ACHN (cell line): Measurements from ENCODE around the gene BCL10.

Experiments used
- DNase-seq: peaks from one replicate; pipeline ENCODE4 v3.0.0-alpha.2; 2015
- in situ Hi-C: cut with HindIII; loops from 2 replicates; pipeline ENCODE4 v1.10.0; 2017; ENCODE audit warnings: low sequenced_read_pairs, low pct_ligation_motif_present, low pct_unique_long_range_greater_than_20kb

BCL10 gene

DNA sequence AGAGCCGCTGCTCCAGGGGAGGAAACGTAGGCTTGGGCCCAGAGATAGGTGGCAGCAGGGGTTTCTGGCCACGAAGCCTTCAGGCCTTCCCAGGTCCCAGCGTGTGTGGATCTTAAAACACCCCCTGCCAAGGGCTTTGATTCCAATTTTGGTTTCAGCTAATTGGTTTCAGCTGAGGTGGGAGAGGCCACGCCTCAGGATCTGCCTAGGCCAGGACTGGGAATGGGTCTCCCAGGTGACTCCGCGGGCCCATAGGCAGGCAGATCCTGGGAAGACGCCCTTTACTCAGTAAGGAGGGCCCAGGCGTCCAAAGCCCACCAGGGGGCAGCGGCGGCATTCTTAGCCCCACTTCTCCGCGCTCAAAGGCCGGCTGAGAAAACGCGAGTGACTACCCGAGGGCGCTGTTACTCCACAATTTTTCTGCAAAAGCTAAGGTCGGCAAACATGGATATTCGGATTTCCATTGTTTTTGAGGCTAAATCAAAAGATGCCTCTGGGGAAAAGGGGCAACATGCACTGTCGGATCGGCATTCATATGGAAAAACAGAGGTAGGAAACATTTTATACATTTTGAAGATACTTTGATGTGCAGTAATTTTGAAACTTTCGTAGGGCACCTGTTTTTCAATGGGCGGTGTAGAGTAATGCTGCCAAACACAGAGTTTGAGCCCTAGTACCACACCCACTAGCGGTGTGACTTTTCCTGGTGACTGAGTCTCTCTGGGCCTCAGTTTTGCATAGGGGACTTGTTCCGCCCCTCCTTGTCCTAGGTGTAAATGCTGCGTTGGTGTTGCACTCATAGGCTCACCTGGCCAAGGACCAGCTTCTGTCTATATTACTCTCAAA lies 31.8 kb upstream of the BCL10 start:
- peak; percentile 89 for DNase-seq
- in situ Hi-C loops: loop anchor here (25.0 kb wide), 2 partner anchors 254 to 404 kb away; partner anchors contain the start of gene ZNHIT6

DNA sequence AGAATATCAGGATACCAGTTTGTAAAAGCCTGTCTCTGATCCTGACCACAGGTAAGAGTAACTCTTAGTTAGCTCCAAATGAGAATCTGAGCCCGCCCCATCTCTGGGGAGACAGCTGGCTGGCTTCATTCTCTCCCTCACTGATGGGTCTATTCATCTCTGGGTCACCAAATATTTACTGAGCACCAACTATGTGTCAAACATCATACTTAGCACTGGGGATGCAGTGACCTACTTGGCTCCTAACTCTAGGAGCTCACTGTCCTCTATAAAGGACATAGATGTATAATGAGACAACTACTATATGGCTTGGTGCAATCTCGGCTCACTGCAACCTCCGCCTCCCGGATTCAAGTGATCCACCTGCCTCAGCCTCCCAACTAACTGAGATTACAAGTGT lies 29.8 kb upstream of the BCL10 start:
- in situ Hi-C loops: loop anchor here (25.0 kb wide), 2 partner anchors 256 to 406 kb away; partner anchors contain the start of gene ZNHIT6
- no peak for DNase-seq

DNA sequence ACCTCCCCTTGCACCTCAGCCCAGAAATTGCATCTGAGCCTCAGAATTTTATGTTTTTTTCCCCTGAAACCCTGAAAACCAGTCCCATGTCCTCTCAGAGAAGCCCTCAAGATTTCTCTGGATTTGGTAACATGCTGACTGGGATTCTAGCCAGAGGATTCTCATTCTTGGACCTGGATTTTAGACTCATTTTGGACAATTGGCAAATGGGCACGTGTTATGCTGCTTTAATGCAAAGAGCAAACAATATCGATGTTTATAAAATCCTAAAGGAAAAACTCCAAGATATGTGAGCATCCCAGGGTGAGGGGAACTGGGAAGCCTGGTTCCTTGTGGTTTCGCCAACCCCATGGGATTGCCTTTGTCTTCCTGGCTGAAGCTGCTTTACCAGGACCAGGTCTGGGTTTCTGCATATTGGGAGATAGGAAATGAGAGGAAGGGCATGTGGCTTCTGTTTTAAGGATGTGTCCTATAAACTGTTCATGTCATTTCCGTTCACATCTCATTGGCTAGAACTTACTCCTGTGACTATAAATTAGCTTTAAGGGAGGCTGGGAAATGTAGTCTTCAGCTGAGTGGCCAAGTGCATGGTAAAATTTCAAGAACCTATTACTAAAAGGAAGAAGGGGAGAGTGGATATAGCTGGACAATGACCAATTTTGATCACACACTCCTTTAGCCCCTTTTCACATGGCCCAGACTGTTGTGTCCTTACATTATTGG lies 27.2 kb upstream of the BCL10 start:
- DNase-seq: no peak
- in situ Hi-C loops: loop anchor here (25.0 kb wide), 2 partner anchors 259 to 409 kb away; partner anchors contain the start of gene ZNHIT6

DNA sequence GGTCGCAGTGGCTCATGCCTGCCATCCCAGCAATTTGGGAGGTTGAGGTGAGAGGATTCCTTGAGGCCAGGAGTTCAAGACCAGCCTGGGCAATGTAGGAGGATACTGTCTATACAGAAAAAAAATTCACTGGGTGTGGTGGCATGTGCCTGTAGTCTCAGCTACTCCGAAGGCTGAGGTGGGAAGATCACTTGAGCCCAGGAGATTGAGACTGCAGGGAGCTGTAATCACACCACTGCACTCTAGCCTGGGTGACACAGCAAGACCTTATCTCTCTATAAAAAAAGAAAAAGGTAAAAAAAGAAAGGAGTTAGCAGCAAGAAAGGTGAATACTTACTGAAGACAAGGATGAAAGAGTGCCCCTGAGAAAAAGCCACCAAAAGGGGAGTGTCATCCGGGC lies 23.7 kb upstream of the BCL10 start:
- no peak for DNase-seq
- in situ Hi-C loops: loop anchor here (25.0 kb wide), 2 partner anchors 262 to 412 kb away; partner anchors contain the start of gene ZNHIT6

GRCh38 chr1:85297855-85298629 lies 21.6 kb upstream of the BCL10 start:
- DNase-seq: peak; percentile 95

DNA sequence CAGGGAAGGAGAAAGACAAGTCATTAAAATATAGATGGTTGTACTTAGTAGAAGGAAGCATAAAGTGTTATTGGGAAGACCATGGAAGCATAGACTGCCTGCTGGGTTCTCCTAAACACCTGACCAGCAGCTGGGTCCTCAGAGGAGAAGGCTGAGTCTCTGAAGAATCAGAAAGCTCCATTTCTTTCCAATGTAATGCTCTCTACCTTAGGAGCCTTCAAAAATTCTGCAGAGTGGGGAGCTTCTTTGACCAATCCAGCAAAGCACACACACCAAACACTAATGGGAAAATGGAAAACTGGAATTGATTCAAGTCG lies 21.1 kb upstream of the BCL10 start:
- in situ Hi-C loops: no loop called here
- no peak for DNase-seq

More at GRCh38 chr1:85297855-85298629, 21.6 kb upstream of the BCL10 start:
- in situ Hi-C loops: no loop called here

DNA sequence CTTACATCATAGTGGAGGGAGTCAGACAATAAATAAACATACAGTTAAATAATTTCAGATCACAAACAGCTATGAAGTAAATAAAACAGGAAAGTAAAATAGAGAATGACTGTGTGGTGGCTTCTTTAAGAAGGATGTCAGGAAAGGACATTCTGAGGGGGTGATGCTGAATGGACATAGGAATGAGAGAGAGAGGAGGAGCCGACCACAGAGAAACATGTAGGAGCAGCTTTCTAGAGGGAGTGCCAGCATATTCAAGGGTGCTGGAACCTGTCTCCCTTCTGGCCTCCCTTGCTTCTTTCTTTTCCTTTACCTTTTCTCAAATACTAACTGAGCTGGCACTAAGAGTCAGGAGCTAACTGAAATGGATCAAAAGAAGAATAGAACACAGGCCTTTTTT lies 20.5 kb upstream of the BCL10 start:
- in situ Hi-C loops: no loop called here
- DNase-seq: peak; percentile 50

DNA sequence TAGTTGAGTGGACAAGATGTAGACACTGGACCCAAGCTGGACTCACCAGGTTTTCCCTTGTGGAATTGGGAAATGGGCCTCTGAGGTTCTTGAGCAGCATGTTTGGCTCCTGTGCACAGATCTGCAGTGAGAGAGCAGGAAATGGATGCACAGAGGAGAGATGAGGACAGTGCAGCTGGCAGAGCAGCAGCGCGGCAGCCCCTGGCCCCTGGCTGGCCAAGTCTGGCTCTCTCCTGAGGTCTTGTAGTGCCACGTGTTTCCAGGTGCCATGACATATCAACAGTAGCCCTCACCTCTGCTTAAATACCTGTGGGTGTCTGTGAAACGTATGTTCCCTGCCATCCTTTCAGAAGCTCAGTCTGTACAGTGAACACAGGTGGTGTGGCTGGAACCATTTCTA lies 19.2 kb upstream of the BCL10 start:
- in situ Hi-C loops: no loop called here
- no peak for DNase-seq

DNA sequence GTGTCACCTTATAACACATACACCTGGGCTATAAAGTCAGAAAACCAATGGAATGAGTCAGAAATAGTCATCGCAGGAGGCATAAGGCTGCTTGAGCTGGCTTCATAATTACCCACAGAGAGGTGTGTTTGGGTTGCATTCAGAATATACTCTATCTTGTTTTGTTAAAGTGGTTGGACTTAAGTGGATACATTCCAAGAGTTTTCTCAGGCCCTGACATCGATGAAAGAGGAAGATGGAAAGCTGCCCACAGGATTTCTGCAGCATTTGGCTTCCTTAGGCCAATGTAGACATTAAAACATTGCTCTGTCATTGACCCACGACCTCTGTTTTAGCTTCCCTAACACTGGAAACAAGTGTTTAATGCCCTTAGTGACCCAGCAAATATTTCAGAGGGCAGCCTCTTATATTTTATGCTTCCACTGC lies 18.6 kb upstream of the BCL10 start:
- peak; percentile 66 for DNase-seq
- in situ Hi-C loops: no loop called here

DNA sequence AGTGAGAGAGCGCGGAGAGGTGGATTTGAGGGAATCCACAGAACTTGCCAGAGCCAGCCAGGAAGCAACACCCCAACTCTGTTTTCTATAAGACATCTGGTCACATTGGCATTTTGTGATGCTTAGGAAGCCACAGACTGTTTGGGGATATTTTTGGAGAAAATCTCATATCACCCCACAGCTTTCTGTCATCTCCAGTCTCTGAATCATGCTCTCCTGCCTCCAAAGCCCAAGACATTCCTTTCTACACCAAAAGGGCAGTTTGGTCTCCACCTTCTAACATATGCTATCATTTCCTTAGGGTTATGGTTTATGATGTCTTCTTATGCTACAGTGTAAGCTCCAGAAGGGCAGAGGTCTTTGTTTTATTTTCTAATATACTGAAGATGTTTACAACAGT lies 14.4 kb upstream of the BCL10 start:
- in situ Hi-C loops: no loop called here
- no peak for DNase-seq

GRCh38 chr1:85289848-85290335 lies 13.5 kb upstream of the BCL10 start:
- no peak for DNase-seq
- in situ Hi-C loops: no loop called here

GRCh38 chr1:85289207-85289847 lies 12.9 kb upstream of the BCL10 start:
- peak; percentile 92 for DNase-seq
- in situ Hi-C loops: no loop called here

- in situ Hi-C loops: no loop called here
- DNase-seq: no peak
Measured at GRCh38 chr1:85284202-85284601, 7.8 kb upstream of the BCL10 start.

- DNase-seq: no peak
- in situ Hi-C loops: no loop called here
Measured at GRCh38 chr1:85283475-85284199, 7.2 kb upstream of the BCL10 start.

DNA sequence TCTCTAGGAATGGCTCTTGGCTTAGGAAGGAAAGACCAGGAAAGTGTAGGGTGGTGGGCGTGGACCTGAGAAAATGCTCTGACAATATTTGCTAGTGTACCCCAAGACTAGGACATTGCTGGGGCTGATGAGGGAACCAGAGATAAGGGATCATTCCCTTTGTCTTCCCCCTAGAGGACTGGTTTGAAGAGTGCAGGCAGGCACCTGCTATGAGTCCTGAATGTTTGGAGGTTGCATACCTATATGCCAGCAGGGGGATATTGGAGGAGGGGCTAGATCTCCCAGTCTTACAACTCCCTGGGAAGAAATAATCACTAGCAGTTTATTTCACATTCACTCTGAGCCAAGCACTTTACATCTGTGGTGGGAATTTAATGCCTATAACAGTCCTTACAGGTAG lies 6.0 kb upstream of the BCL10 start:
- in situ Hi-C loops: no loop called here
- DNase-seq: peak; percentile 44

DNA sequence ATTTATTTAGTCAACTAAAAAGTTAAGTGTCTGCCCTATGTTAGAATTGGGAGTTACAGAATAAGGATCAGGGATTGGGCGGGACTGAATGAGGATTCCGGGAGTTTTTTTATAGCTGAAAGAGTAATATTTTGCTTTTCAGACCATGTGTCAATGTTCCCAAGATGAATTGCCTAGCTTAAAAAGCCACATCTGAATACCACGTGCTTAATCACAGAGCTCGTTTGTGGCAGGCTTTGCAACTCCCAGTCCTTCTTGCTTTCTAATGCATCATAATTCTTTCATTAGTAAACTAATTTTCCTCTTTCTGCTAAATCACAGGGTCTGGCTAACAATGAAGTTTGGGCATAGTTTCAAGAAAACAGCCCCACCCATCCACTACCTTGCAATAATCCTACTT lies 4.2 kb upstream of the BCL10 start:
- in situ Hi-C loops: no loop called here
- DNase-seq: no peak

GRCh38 chr1:85279458-85280080 lies 3.1 kb upstream of the BCL10 start:
- no peak for DNase-seq
- in situ Hi-C loops: no loop called here
